Colonic mucosa (tissue), 4 donors: Measurements from ENCODE around the gene PNPLA7. TPM values are rescaled to one million over a fixed set of nuclear protein-coding genes. Genes with fewer than 3 reads are reported as not detected.
"Not testable (repeated sequence)": the region's sequence is repeated elsewhere in the genome, so short reads cannot be mapped to it uniquely, and the experiment has no call there.

Experiments used
- DNase-seq: peaks from one replicate; pipeline ENCODE4 v3.0.0-alpha.2; 2020
- H3K27ac ChIP-seq: fragments of 200-600 bp; one replicate; pipeline ENCODE4 v1.8.0; 2021
- H3K27me3 ChIP-seq: fragments of 200-600 bp; one replicate; pipeline ENCODE4 v1.8.0; 2021
- H3K36me3 ChIP-seq: fragments of 200-600 bp; one replicate; pipeline ENCODE4 v1.8.0; 2021
- H3K4me1 ChIP-seq: fragments of 200-600 bp; one replicate; pipeline ENCODE4 v1.8.0; 2021; ENCODE audit warnings: mild to moderate bottlenecking
- H3K4me3 ChIP-seq: fragments of 200-600 bp; one replicate; pipeline ENCODE4 v1.8.0; 2021
- H3K9ac ChIP-seq, 2 donors: one replicate each; pipeline ENCODE4 v1.7.0; 2013; ENCODE audit warnings: control low read depth in 2 of 2, low read depth in 2 of 2, low read length in 2 of 2
- H3K9me3 ChIP-seq: fragments of 200-600 bp; one replicate; pipeline ENCODE4 v1.8.0; 2021
- CTCF ChIP-seq: fragments of 200-600 bp; IDR thresholded peaks from one replicate; pipeline ENCODE4 v1.8.0; 2022; ENCODE audit warnings: antibody characterized with exemption, mild to moderate bottlenecking
- intact Hi-C: fragments of 100-400 bp; cut with DNase I; formaldehyde crosslinking; loops from one replicate; pipeline ENCODE4 v1.14.1; 2022
- total RNA-seq, 2 donors: library from RNA; stranded (reverse); fragmentation: NEBNext Ultra II Directional in 1 of 2; extraction: Animal tissue kit (Norgen Biotek cat#: 25700) in 1 of 2; gene quantifications; one replicate each; pipeline ENCODE4 v1.2.1, GENCODE V29; 2021
- donor health status: healthy.
- donor health status: DM: no; HTN: no; CAD: no.
- donor health status: DM: no; HTN: no; CAD: no.

PNPLA7 gene
- total RNA-seq, 2 donors from 2014 or later, result 6.1 to 7.1 TPM

GRCh38 chr9:137551264-137552021 is 1.2 kb upstream of the PNPLA7 start, which contains the start of gene MRPL41:
MRPL41 (plus strand) TSS chr9:137551879; CDS start chr9:137552082, 203 bp downstream.
- peak; percentile 92 for DNase-seq
- no peak for TF ChIP-seq CTCF
- H3K9ac ChIP-seq, result peak within 1 kb of the TSS; percentile 91 to 93
- H3K4me1 ChIP-seq, result peaks cover 6% of the 10 kb centered on the region
- peak within 1 kb of the TSS; percentile 89 for H3K27ac ChIP-seq
- no peaks in the 10 kb centered on the region for H3K9me3 ChIP-seq
- intact Hi-C loops, result no loop called here
- H3K36me3 ChIP-seq, result no peaks in the 10 kb centered on the region
- H3K4me3 ChIP-seq, result peak within 1 kb of the TSS; percentile 90
- no peaks in the 10 kb centered on the region for H3K27me3 ChIP-seq

GRCh38 chr9:137550958-137551263 is 709 bp upstream of the PNPLA7 start:
- peak overlapping the region; percentile 81 for H3K27ac ChIP-seq
- H3K4me3 ChIP-seq, result peak overlapping the region; percentile 59
- H3K4me1 ChIP-seq, H3K9me3 ChIP-seq, H3K27me3 ChIP-seq, DNase-seq, intact Hi-C loops, H3K36me3 ChIP-seq: not testable (repeated sequence)
- peak overlapping the region; percentile 77 to 81 for H3K9ac ChIP-seq

- DNase-seq, result no peak
- Histone ChIP-seq H3K9ac (no peak overlapping the region), H3K27me3 (no peaks in the 10 kb centered on the region), H3K4me3 (no peak overlapping the region), H3K9me3 (no peaks in the 10 kb centered on the region), H3K27ac (no peak overlapping the region), H3K4me1 (peaks cover 6% of the 10 kb centered on the region), H3K36me3 (no peaks in the 10 kb centered on the region)
- TF ChIP-seq CTCF, result no peak
- intact Hi-C loops, result no loop called here
Measured at GRCh38 chr9:137547687-137548543, 2.3 kb downstream of the PNPLA7 start.

GRCh38 chr9:137545123-137545522 is 5.1 kb downstream of the PNPLA7 start:
- Histone ChIP-seq H3K4me3 (no peak overlapping the region), H3K27ac (no peak overlapping the region), H3K9me3 (no peaks in the 10 kb centered on the region), H3K9ac (no peak overlapping the region), H3K36me3 (no peaks in the 10 kb centered on the region), H3K27me3 (no peaks in the 10 kb centered on the region), H3K4me1 (peaks cover 6% of the 10 kb centered on the region)
- no peak for DNase-seq
- no peak for TF ChIP-seq CTCF
- intact Hi-C loops, result no loop called here

GRCh38 chr9:137544176-137544760 is 5.9 kb downstream of the PNPLA7 start:
- Histone ChIP-seq H3K27ac (no peak overlapping the region), H3K9me3 (no peaks in the 10 kb centered on the region), H3K27me3 (no peaks in the 10 kb centered on the region), H3K4me3 (no peak overlapping the region), H3K36me3 (no peaks in the 10 kb centered on the region), H3K4me1 (no peaks in the 10 kb centered on the region), H3K9ac (peak overlapping the region in 1 of 2 donors; percentile 8)
- intact Hi-C loops, result no loop called here
- no peak for DNase-seq
- TF ChIP-seq CTCF, result no peak
